ENCODE measurements around the gene MRPL40.

- TF ChIP-seq CTCF (IDR thresholded peaks at IDR 0.05; ENCODE audit: low read length): no peak
- TF ChIP-seq EZH2phosphoT487 (IDR thresholded peaks at IDR 0.05; ENCODE audit: low read length): no peak
- no peak for TF ChIP-seq EZH2 (optimal IDR thresholded peaks at IDR 0.05; ENCODE audit: low read depth, low read length)
These were observed 17.1 kb downstream of the MRPL40 start for GRCh38 chr22:19449422-19449767.

Measured in MM.1S (cell line).